Adipose tissue (tissue), 3 donors: Measurements from ENCODE around the gene ZBTB16. TPM values are rescaled to one million over a fixed set of nuclear protein-coding genes. Genes with fewer than 3 reads are reported as not detected.

Source experiments
- H3K27ac ChIP-seq: one replicate; pipeline ENCODE4 v1.5.1; 2013; ENCODE audit warnings: low read depth, low read length
- WGBS, 3 donors: extraction: QIAGEN DNeasy Blood & Tissue Kit; methylation state at CpG; one replicate each; pipeline ENCODE4 v1.1.7; 2013; 5-methylcytosine and 5-hydroxymethylcytosine counted together
- polyA plus RNA-seq, 3 donors: library from polyadenylated mRNA; stranded (reverse); fragments of 200-250 nt; gene quantifications; one replicate each; pipeline ENCODE4 v1.2.3, GENCODE V29; 2013
- donor health status: healthy with polysubstance abuse.
- donor health status: Bipolar disorder and iron deficiency.
- donor health status: healthy.

The ZBTB16 gene
- polyA plus RNA-seq, 3 donors, result 30.4 to 68.2 (median 43.1) TPM

DNA sequence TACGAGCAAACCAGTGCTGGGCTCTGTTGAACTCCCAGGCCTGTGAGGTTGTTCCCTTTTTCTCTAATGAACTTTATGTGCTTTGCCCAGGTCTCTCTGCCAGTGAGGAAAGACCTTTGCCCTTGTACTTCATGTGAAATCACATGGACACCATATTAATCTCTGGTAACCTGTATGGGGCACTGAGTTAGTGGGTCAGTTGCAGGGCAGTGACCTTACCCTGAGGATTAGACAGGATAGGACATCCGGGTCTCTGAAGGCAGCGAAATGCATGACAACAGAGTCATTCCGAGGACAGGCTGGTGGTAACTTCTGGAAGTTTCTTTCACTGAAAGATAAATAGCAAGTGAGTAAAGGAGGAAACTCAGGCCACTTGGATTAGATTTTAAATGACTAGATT is 93.7 kb downstream of the ZBTB16 start:
- 80 to 90% (median 83%) methylated on average over 4 of the region's 4 CpGs for whole genome bisulfite sequencing, 3 donors
- no peak overlapping the region for H3K27ac ChIP-seq

DNA sequence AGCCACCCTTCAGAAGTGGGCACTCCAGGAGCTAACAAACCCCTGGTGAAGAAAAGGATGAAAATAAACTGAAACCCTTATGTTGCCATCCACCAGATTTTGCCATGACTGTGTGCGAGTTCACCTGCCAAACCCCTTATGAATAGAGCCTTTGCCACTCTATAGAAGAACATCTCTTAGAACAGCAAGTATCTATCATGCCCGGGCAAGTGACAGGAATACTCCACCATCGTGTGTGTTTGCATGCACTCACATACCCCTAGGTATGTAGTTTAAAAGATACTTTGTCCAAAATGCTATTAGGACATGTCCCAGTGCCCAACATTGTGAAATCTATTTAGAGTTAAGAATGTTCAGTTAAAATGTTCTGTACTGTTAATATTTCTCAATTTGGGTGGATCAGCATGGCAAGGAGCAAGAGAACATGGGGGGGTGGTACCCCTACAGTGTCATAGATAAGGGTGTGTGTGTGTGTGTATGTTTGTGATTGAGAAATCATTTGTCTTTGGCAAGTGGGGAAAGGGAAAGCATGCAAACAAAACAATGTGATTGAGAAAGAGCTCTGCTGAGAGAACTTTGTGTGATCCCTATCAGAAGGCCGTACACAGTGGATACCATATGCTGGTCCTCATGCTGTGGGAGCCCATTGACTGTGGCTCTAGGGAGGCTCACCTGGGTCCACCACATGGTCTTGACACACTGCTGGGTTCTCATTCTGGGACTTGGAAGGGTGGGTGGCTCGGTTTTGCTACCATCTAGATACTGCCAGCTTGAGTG is 94.9 kb downstream of the ZBTB16 start:
- 61 to 73% (median 66%) methylated on average over 5 of the region's 5 CpGs for WGBS, 3 donors
- H3K27ac ChIP-seq, result no peak overlapping the region

DNA sequence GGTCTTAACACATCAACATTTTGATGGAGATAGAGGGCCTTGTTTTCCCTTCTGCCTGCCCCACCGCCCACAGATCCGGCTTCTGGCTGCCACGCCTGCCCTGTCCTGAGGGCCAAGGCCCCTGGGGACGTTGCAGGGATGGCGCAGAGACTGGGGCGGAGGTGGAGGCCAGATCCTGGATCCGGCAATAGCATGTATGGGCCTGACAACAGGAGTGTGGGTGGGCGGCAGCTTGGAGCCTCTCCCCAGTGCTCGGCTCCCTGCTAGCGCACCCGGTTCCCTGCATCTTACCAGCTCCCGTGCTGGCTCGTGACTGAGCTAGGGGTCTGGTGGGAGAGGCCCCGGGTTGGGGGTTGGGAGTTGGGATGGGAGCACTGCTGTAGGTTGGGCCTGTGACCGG is 95.6 kb downstream of the ZBTB16 start:
- WGBS, 3 donors, result 74 to 90% (median 78%) methylated on average over 15 of the region's 15 CpGs
- H3K27ac ChIP-seq, result peak overlapping the region; percentile 77

DNA sequence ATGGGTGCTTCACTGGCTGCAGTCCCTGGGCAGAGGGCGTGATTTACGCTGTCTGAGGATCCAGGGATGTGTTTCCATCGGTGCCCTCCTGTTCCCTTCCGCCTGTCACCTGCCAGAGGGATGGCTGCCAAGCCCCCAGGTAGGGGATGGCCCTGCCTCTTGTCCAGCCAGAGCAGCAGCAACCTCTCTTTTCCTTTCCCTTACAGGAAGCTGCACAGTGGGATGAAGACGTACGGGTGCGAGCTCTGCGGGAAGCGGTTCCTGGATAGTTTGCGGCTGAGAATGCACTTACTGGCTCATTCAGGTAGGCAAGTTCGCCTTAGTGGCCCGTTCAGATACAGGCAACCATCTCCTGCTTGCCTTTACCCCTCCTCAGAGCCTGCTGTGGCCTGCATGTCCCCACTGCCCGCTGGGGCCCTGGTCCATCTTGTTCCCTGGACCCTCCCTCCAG is 96.6 kb downstream of the ZBTB16 start:
- H3K27ac ChIP-seq, result no peak overlapping the region
- WGBS, 3 donors, result 89 to 94% (median 93%) methylated on average over 13 of the region's 13 CpGs

DNA sequence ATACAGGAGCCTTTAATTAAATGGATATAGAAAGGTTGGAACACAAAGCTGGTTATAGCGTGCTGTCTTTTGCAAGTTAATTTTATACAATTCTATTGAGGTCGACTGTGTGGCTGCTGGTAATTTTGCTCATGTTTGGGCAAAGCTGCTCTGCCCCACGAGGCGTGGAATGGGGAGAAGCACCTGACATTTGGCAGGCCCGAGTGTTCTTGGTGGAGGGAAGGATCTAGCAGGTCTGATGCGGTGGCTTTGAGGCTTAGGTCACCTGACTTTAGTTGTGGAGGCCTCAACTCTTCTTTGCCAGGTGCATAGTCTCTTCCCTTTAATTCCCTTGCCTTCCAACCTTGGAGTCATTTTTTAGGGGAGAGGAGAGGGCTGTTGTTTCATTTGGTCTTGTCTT is 97.3 kb downstream of the ZBTB16 start:
- 90 to 92% (median 92%) methylated on average over 6 of the region's 6 CpGs for WGBS, 3 donors
- no peak overlapping the region for H3K27ac ChIP-seq

DNA sequence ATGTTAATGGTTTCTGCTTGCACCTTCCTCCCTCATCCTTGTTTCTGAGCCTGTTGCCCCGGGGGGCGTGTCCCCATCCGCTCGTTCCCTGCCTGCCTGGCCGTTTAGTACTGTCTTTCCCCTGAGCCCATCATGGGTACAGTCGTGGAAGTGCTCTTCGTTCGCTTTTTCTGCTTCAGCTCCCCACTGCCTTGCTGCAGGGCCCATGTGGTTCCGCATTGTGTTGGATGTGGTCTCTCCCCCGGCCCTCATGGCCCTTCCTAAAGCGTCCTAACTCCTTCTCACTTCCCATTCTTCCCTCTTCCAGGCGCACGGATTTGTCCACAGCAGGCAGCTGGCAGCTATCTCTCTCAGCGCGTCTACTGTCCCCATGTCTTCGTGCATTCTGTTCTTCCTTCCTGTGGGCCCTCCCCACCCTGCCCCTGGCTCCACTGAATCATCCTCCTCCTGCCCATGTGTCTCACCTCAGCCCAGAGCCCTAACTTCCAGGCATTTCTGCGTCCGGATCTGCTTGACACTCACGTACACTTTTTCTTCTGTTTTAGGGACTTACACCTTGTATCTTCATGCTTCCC is 98.1 kb downstream of the ZBTB16 start:
- no peak overlapping the region for H3K27ac ChIP-seq
- 77 to 95% (median 84%) methylated on average over 19 of the region's 19 CpGs for WGBS, 3 donors

DNA sequence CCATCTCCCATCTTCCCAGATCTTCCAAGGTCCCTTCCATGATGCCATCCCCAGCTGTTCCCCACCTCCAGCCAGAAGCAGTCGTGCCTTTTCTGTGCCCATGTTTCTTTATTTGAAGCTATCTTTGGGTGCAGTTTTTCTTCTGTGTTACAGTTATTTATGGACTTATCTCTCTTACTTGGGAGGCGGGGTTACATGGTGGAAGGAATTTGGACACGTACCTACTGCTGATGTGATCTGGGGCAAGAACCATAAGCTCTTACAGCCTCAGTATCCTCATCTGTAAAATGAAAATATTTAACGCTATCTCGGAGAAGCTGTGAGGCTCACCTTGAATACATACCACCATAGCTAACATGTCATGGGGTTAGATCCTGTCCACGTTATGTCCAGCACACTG is 98.9 kb downstream of the ZBTB16 start:
- 73 to 78% (median 78%) methylated on average over 6 of the region's 6 CpGs for WGBS, 3 donors

DNA sequence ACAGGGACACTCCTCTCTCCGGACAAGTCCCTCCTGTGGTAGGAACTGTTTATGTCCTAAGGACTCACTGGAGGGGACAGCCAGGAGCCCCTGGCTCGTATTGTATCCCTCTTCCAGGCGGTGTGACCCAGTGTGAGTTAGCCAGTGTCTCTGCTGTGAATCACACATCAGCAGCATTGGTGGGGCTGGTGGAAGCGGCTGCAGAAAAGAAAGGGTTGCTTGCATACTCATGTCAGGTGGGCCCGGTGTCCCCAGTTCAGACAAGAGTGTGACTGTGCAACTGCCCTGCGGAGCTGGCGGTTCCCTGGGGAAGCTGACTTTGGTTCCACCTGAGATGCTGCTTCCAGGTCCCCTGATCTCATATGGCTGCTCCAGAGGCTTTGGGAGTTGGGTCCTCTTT is 99.4 kb downstream of the ZBTB16 start:
- 87 to 99% (median 89%) methylated on average over 7 of the region's 7 CpGs for WGBS, 3 donors
- no peak overlapping the region for H3K27ac ChIP-seq

More for the DNA sequence above, 98.9 kb downstream of the ZBTB16 start:
- H3K27ac ChIP-seq, result no peak overlapping the region

DNA sequence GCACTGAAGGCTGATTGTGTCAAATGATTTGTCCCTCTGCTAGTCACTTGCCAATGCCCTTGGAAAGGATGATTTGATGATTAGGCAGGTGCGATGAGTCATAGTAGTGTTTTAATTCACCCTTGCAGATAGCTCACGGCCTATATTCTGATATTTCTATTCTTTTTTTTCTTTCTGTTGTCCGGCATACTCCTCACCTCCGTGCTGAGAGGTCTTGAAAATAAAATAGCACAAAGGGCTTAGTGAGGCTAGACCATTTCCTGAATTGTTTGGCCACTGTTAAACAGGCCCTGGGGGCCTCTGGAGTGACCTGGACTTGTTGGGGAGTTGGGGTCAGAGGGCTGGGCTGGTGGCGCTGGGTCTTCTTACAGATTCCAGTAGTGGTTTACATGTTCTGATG is 99.8 kb downstream of the ZBTB16 start:
- 41 to 55% (median 53%) methylated on average over 5 of the region's 5 CpGs for WGBS, 3 donors
- no peak overlapping the region for H3K27ac ChIP-seq

DNA sequence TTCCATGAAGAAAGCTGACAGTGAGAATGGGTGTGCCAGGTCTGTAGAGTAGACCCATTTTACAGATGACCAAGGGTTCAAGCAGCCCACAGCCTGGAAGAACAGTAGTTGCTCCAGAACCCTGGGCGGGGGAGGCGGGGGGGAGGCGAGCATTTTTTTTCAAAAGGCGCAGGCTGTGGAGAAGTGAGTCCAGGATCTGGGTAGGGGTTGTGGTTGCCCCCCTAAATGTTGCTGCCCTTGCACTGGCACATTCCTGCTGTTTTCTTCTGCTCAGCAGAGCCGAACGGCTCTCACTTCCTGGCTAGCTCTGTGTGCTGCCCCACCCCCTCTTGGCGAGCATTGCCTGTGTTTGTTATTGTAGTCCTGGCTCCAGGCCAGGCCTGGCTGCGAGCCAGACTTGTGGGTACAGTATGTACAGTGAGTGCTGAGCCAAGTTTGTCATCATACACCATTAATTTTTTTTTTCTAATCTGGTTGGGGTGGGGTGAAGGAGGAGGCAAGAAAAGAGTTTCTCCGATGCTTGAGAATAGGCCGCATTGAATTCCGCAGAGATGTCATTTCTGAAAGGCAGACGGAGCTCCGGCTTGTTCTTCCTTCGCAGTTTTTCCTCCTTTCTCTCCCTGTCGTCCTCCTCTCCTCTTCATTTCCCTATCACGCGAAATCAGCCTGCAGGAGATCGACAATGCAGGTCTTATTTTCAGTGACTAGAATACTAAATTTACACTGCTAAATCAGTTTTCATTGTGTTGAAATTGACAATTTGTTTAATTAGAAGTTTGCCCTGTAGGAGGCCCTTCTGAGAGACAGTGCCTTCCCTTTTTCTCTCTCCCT is 100.5 kb downstream of the ZBTB16 start:
- H3K27ac ChIP-seq, result no peak overlapping the region
- WGBS, 3 donors, result 2 to 11% (median 2%) methylated on average over 18 of the region's 18 CpGs

DNA sequence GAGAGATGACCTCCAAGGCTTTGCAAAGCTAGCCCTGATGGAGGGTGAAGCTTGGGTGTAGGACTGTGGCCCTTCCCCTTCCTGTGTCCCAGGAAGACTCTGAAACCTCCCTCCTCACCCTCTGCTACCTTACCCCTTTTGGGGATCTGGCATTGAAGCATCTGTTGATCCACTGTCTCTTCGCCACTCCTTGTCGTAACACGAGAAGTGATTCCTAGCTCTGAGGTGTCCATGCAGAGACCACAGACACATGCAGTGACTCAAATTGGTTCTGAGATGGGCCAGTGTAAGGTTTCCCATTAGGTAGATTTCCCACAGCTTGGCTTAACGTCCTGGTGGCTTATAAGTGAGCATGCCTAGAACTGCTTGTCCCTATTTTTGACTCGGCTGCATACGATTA is 101.4 kb downstream of the ZBTB16 start:
- WGBS, 3 donors, result 76 to 93% (median 87%) methylated on average over 6 of the region's 6 CpGs

DNA sequence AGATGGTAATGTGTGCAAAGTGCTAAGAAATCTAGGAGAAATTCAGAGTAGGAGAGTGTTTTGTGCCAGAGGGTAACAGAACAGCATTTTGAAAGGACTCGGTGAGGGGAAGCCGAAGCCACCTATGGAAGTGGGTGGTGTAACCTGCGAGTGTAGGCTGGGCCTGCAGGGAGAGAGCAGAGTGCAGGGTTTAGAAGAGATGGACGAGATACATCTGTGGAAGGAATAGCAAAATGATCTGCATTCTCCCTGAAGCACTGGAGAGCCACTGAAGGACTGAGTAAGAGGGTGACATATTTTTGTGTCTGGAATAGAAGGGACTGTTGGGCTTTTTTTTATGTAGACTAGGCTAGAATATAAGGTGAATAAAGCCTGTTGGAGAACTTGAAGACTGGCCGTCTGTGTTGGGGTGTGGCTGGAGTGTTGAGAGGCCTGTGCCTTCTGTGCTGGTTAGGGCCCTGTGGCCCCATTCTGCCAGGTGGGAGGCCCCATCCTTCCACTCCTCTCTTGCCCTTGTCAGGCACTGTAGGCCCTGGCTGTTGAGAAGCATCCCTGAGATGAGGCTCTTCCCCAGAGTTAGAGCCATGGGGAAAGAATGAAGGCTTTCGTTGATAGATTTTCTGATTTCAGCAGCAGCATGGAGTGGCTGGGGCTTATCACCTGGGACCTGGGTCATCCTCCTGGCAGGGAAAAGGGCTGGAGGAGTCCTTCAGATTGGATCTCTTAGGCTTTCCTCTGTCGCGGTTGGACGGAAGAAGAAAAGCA is 102.2 kb downstream of the ZBTB16 start:
- WGBS, 3 donors, result 69 to 94% (median 77%) methylated on average over 9 of the region's 9 CpGs
- H3K27ac ChIP-seq, result peak overlapping the region; percentile 82

More for the DNA sequence above, 101.4 kb downstream of the ZBTB16 start:
- peak overlapping the region; percentile 59 for H3K27ac ChIP-seq

DNA sequence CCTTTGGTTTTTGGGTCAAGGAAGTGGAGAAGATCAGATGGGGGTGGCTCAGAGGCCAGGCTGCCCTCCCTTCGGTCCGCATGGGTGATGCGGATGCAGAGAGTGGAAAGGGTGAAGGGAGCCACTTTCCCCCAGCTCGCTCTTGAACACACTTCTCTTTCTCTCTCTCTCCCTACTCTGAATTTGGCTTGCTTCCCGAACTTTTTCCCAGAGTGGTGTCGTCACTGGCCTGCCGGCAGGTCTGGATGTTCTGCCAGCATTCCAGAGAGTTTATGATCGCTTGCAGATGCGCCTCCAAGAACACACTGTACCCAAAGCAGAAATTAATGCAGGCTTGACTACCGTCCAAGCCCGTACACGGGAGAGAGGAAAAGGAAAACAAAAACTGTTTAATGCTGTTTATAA is 103.2 kb downstream of the ZBTB16 start:
- 18 to 29% (median 27%) methylated on average over 12 of the region's 12 CpGs for WGBS, 3 donors
- peak overlapping the region; percentile 82 for H3K27ac ChIP-seq

DNA sequence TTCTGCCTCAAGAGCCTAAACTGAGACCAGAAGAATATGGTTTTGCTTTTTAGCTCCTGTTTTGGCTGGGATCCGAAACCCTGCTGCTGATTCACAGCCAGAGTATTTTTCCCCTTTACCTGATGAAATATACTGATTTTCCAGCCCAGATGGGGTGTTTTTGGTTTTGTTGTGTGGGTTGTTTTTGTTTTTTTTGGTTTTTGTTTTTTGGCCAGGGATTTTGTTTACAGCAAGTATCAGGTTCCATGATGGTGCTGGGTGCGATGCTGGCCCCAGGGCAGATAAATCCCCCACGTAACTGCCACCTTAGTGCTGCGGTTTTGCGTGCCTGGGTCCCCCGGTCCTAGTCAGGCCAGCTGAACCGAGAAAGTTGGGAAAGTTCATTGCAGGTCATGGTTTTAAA is 103.7 kb downstream of the ZBTB16 start:
- 20 to 64% (median 42%) methylated on average over 7 of the region's 7 CpGs for WGBS, 3 donors
- H3K27ac ChIP-seq, result peak overlapping the region; percentile 51

DNA sequence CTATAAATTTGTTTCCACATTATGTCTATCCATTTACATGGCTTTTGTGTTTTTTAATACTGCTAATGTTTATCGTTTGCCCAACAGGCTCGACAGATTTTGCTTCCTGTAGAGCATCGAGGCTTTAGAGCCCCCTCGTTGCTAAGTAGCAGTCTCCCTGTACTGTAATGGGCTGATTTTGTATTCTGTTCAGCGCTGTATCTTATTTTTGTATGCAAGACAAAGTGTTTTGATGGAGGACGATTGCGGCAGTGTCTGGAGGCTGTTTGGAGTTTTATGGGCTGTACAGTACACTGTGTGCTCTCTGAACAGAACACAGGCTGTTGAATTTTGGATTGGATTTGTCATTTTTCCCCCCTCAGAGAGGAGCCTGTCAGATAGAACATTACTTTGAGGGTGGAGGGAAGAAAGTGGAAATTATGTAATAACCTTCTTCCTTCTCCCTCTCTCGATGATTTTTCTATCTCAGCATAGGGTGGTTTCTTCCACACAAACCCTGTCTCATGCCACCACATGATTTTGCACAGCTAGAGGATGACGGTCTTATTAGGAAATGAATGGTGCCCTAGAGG is 104.4 kb downstream of the ZBTB16 start:
- 19 to 60% (median 23%) methylated on average over 9 of the region's 9 CpGs for WGBS, 3 donors
- H3K27ac ChIP-seq, result peak overlapping the region; percentile 70

DNA sequence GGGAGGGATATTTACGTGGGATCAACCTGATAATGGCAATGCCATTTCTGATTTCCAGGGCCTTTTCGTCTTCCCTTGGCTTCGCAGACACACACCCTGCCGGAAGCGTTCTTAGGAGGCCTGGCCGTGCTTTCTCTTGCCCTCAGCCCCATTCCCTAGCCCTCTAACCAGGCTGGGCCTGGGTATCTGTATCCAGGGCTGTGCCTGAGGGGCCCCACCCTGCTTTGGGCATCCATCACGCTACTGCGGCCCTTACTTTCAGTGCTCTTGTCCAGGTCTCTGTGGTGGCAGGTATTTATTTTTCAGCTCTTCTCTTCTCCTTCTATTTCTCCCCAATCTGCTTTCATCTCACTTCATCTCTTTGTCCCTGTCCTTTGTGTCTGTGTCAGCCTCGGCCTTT is 105.0 kb downstream of the ZBTB16 start:
- peak overlapping the region; percentile 70 for H3K27ac ChIP-seq
- 89 to 93% (median 92%) methylated on average over 9 of the region's 9 CpGs for WGBS, 3 donors

DNA sequence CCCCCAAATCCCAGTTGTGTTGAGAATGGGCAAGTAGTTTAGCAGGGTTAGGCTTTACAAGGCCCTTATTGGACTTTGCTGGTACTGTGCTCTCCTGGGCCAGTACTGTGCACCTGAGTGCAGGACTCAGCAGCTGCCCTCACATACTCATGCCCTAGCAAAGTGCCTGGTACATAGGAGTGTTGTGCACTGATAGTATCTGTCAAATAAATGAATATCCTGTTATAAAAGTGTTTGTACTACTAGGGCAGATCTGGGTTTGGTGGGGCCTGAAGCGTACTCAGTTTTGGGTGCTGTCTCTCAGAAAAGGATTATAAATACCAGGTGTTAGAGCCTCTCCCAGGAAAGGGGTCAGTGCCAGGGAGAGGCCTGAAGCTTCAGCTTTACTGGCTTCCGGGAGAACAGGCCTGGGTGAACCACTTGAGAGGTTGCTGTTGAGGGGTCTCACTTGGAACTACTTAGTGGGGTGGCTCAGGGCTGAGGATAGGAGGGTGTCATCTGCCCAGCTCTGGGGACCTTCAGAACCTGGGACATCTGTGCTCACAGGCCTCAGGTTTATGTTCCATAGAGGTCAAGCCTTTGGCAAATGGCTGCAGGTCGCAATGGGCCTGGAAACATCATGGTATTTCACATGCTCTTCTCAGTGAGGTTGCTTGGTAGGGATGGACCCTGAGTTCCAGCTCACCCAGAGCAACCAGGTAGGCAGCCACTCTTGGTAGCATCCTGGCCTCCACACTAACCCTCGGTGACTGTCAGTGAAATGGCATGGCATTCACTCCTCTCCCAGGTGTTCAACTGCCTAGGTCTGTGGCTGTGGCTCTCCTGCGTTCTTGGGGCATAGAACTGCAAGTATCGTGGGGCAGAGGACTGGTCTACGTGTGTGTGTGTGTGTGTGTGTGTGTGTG is 106.1 kb downstream of the ZBTB16 start:
- WGBS, 3 donors, result 93 to 98% (median 95%) methylated on average over 7 of the region's 7 CpGs
- peak overlapping the region; percentile 70 for H3K27ac ChIP-seq
